Measurements from ENCODE around the gene GPX2. TPM values are rescaled to one million over a fixed set of nuclear protein-coding genes. Genes with fewer than 3 reads are reported as not detected.
A peak's percentile ranks its signal among the peaks of the same experiment; 100 is the strongest.

The GPX2 gene
- total and polyA plus RNA-seq, 7 donors = 1.9 to 1,392 (median 374) TPM; not detected in 3

GRCh38 chr14:64955297-64955696, 12.8 kb upstream of the GPX2 start:
- TF ChIP-seq POLR2AphosphoS5 (IDR thresholded peaks at IDR 0.05) (no peak), EP300 (IDR thresholded peaks at IDR 0.05) (no peak), POLR2A (IDR thresholded peaks at IDR 0.05) (no peak)
- TF ChIP-seq, protein P1, sequence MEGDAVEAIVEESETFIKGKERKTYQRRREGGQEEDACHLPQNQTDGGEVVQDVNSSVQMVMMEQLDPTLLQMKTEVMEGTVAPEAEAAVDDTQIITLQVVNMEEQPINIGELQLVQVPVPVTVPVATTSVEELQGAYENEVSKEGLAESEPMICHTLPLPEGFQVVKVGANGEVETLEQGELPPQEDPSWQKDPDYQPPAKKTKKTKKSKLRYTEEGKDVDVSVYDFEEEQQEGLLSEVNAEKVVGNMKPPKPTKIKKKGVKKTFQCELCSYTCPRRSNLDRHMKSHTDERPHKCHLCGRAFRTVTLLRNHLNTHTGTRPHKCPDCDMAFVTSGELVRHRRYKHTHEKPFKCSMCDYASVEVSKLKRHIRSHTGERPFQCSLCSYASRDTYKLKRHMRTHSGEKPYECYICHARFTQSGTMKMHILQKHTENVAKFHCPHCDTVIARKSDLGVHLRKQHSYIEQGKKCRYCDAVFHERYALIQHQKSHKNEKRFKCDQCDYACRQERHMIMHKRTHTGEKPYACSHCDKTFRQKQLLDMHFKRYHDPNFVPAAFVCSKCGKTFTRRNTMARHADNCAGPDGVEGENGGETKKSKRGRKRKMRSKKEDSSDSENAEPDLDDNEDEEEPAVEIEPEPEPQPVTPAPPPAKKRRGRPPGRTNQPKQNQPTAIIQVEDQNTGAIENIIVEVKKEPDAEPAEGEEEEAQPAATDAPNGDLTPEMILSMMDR (IDR thresholded peaks at IDR 0.05) = no peak
- peaks cover 0 to 11% (median 0%) of the 10 kb centered on the region in 4 donors for H3K4me1 ChIP-seq
- peak; percentile 50 for DNase-seq
- no peaks in the 10 kb centered on the region for H3K9me3 ChIP-seq
- no peaks in the 10 kb centered on the region for H3K27me3 ChIP-seq
- intact Hi-C loops (cut with DNase I) = no loop called here
- H3K27ac ChIP-seq = no peak overlapping the region
- whole genome bisulfite sequencing, 2 donors = 85 to 87% methylated on average over 6 of the region's 6 CpGs
- H3K36me3 ChIP-seq = no peaks in the 10 kb centered on the region
- no peak overlapping the region for H3K4me3 ChIP-seq

DNA sequence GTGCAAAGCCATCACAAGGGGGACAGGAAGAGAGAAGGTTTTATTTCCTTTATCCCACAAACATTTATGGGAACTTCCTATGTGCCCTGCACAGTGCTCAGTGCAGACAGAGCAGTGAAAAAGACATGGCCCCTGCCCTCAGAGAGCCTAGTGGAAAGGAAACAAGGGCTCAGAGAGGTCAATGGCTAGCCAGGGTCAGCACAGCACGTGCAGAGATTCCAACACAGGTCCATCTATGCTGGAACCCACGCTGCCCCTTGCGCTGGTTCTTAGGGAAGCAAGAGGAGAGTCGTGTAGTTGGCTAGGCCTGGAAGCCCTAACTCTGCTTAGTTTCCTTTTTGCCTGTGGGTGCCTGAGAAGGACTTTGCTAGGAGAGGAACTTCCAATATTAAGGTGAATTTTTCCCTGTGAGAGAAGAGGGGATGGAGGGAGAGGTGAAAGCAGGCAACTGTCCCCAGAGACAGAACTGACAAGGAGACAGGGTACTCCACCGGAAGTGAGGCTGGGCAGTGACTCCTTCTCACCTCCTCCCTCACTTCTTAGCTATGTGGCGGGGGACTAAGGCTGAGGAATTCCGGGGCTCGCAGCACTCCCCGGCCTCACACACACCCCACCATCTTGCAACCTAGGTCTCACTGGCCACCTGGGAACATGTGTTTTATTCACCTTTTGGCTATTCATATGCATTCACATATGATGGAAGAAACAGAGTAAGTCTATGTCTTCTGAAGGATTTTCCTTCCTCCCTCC, 12.1 kb upstream of the GPX2 start:
- no peaks in the 10 kb centered on the region for H3K9me3 ChIP-seq
- H3K4me1 ChIP-seq = peaks cover 0 to 11% (median 0%) of the 10 kb centered on the region in 4 donors
- intact Hi-C loops (cut with DNase I) = no loop called here
- no peak overlapping the region for H3K4me3 ChIP-seq
- WGBS, 2 donors = 92 to 97% methylated on average over 9 of the region's 9 CpGs
- H3K36me3 ChIP-seq = no peaks in the 10 kb centered on the region
- H3K27me3 ChIP-seq = no peaks in the 10 kb centered on the region
- DNase-seq = peak; percentile 40
- no peak for TF ChIP-seq POLR2AphosphoS5 (IDR thresholded peaks at IDR 0.05)
- H3K27ac ChIP-seq = no peak overlapping the region

DNA sequence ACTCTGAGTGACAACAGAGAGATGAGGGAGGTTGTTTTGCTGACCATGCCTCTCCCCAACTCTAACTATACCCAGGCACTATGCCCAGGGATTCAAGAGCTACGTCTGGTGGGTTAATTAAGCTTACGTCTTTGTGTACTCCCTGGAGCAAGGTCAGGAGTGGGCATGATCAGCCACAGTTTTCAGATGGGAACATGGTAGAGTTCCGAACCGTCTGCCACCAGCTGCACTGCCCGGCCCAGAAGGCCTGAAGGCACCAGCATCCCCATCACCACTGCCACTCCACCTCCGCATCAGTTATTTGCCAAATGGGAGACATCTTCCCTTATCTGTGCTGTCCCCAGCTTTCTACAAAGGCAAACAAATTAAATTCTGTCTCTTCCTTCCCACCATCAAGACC, 11.1 kb upstream of the GPX2 start:
- WGBS, 2 donors = 95 to 98% methylated on average over 6 of the region's 6 CpGs
- Histone ChIP-seq H3K36me3 (no peaks in the 10 kb centered on the region), H3K27ac (no peak overlapping the region), H3K9me3 (no peaks in the 10 kb centered on the region), H3K4me1 (peaks cover 0 to 11% (median 0%) of the 10 kb centered on the region in 4 donors), H3K4me3 (no peak overlapping the region), H3K27me3 (no peaks in the 10 kb centered on the region)
- intact Hi-C loops (cut with DNase I) = no loop called here
- peak; percentile 42 for DNase-seq
- TF ChIP-seq EP300 (IDR thresholded peaks at IDR 0.05) (no peak), POLR2AphosphoS5 (IDR thresholded peaks at IDR 0.05) (no peak), POLR2A (IDR thresholded peaks at IDR 0.05) (no peak)
- TF ChIP-seq, protein P1 (IDR thresholded peaks at IDR 0.05) = no peak

GRCh38 chr14:64953310-64953654, 10.7 kb upstream of the GPX2 start:
- no peak overlapping the region for H3K27ac ChIP-seq

GRCh38 chr14:64952598-64953309, 10.2 kb upstream of the GPX2 start:
- WGBS, 2 donors = 66 to 90% methylated on average over 7 of the region's 7 CpGs
- no peaks in the 10 kb centered on the region for H3K9me3 ChIP-seq
- intact Hi-C loops (cut with DNase I) = no loop called here
- H3K4me3 ChIP-seq = no peak overlapping the region
- H3K27me3 ChIP-seq = no peaks in the 10 kb centered on the region
- H3K36me3 ChIP-seq = peaks cover 0 to 7% (median 0%) of the 10 kb centered on the region in 4 donors
- no peak for TF ChIP-seq POLR2AphosphoS5 (IDR thresholded peaks at IDR 0.05)
- no peak for TF ChIP-seq EP300 (IDR thresholded peaks at IDR 0.05)
- TF ChIP-seq, protein P1 (IDR thresholded peaks at IDR 0.05) = no peak
- no peak for TF ChIP-seq POLR2A (IDR thresholded peaks at IDR 0.05)
- DNase-seq = peak; percentile 4
- no peak overlapping the region for H3K27ac ChIP-seq
- peaks cover 0 to 11% (median 0%) of the 10 kb centered on the region in 4 donors for H3K4me1 ChIP-seq

More at GRCh38 chr14:64953310-64953654, 10.7 kb upstream of the GPX2 start:
- no peak for TF ChIP-seq EP300 (IDR thresholded peaks at IDR 0.05)
- no peak for TF ChIP-seq POLR2A (IDR thresholded peaks at IDR 0.05)
- TF ChIP-seq, protein P1 (IDR thresholded peaks at IDR 0.05) = no peak
- TF ChIP-seq POLR2AphosphoS5 (IDR thresholded peaks at IDR 0.05) = no peak
- Histone ChIP-seq H3K4me3 (no peak overlapping the region), H3K9me3 (no peaks in the 10 kb centered on the region), H3K27me3 (no peaks in the 10 kb centered on the region), H3K36me3 (peaks cover 0 to 2% (median 0%) of the 10 kb centered on the region in 4 donors), H3K4me1 (peaks cover 0 to 11% (median 0%) of the 10 kb centered on the region in 4 donors)
- peak; percentile 43 for DNase-seq
- WGBS, 2 donors = 94 to 95% methylated on average over 8 of the region's 8 CpGs
- intact Hi-C loops (cut with DNase I) = no loop called here
